ENCODE results near the gene MKNK2. TPM values are rescaled to one million over a fixed set of nuclear protein-coding genes. Genes with fewer than 3 reads are reported as not detected.
A peak's percentile ranks its signal among the peaks of the same experiment; 100 is the strongest.
"Not testable (repeated sequence)": the region's sequence is repeated elsewhere in the genome, so short reads cannot be mapped to it uniquely, and the experiment has no call there.

MKNK2 gene
- total RNA-seq, 1 donor from 2014 or later: 272 TPM

DNA sequence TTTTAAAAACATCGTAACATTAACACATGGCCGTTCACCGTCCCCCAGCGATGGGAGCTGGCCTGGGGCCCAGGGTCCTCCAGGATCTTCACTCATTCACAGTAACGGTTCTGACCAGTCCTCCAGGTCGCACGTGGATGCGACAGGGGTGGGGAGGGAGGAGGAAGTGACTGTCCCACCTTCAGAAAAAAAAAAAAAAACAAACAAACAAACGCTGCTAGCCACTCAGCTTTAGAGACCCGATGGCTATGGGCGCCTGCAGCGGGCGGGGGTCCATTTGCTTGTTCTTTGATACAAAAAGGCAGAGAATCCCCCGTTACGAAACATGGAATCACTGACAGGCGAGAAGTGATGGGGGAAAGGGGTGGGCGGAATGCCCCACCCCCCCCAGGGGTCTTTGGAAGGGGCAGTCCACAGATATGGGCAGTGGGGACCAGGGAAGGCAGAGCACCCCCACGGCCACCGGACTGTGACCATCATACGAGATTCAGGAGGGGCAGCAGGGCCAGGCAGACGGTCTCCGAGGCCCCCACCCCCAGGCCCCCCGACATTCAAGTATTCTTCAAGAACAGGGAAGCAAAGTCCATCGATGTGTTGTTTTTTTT is 13.3 kb downstream of the MKNK2 start:
- intact Hi-C loops (cut with micrococcal nuclease): no loop called here
- peak; percentile 30 for DNase-seq
- no peak for ATAC-seq

DNA sequence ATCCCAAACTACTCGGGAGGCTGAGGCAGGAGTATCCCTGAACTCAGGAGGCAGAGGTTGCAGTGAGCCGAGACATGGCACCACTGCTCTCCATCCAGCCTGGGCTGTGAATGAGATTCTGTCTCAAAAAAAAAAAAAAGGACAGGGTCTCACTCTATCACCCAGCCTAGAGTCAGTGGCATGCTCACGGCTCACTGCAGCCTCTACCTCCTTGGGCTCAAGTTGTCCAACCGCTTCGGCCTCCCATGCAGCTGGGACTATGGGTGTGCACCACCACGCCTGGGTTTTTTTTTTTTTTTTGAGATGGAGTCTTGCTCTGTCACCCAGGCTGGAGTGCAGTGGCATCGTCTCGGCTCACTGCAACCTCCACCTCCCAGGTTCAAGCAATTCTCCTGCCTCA is 14.6 kb downstream of the MKNK2 start:
- ATAC-seq (no peak), DNase-seq (peak; percentile 21)
- intact Hi-C loops (cut with micrococcal nuclease): no loop called here

DNA sequence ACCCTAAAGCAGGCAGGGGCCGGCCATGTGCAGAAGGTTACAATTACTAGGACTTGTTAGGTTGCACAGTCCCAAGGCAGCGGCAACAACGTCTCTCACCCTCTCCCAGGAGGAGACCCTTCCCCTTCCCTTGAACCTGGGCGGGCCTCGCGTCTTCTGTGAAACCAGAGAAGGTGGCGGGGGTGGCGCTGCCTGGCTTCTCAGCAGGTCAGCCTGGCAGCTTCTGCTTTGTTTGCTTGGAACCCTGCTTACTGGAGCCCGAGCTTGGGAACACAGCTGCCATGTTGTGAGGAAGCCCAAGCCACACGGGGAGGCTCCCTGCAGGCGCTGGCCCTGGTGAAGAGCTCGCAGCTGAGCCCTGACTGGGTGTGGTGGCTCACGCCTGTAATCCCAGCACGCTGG is 15.5 kb downstream of the MKNK2 start:
- intact Hi-C loops (cut with micrococcal nuclease): no loop called here
- no peak for ATAC-seq
- DNase-seq: peak; percentile 28

DNA sequence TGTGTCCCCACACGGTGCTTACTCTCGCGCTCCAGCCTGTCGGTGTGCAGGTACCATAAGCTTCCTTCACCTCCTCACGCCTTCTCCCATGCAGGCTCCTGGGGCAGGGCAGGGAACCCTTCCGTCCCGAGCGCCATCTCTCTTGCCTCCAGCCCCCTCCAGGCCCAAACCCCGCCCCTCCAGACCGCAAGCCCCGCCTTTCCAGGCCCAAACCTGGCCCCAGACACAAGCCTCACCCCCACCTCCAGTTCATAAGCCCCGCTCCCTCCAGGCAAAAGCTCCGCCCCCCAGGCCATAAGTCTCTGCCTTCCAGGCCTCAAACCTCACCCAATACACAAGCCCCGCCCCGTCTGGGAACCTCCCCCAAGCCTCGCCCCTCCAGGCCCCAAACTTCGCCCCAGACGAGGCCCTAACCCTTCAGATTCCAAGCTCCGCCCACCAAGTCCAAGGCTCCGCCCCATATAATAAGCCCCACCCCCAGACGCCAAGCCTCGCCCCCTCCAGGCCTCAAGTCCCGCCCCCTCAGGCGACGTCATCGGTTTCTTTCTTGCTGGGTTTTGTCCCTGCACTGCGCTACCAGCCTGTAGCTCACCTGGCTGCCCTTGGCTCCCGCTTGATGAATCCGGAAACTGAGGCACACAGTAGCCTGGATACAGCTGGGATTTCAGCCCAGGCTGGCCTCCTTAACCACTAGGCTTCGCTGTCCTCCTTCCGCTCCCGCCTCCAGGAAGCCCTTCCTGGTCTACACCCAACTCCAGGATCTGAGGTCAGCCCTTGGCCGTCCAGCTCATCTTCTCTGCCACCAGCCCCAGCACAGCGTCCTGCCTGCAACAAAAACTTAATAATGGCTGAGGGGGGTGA is 16.1 kb downstream of the MKNK2 start:
- intact Hi-C loops (cut with micrococcal nuclease): no loop called here
- DNase-seq (peak; percentile 47), ATAC-seq (no peak)

DNA sequence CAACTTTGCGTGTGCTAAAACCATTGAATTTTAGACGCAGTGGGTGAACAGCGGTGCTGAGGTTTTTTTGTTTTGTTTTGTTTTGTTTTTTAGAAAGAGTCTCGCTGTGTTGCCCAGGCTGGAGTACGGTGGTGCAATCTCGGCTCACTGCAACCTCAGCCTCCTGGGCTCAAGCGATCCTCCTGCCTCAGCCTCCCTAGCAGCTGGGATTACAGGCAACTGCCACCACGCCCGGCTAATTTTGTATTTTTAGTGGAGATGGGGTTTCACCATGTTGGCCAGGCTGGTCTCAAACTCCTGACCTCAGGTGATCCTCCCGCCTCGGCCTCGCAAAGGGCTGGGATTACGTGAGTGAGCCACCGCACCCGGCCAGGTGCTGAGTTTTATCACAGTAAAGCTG is 16.8 kb downstream of the MKNK2 start:
- peak; percentile 12 for DNase-seq
- ATAC-seq; intact Hi-C loops (cut with micrococcal nuclease): not testable (repeated sequence)

DNA sequence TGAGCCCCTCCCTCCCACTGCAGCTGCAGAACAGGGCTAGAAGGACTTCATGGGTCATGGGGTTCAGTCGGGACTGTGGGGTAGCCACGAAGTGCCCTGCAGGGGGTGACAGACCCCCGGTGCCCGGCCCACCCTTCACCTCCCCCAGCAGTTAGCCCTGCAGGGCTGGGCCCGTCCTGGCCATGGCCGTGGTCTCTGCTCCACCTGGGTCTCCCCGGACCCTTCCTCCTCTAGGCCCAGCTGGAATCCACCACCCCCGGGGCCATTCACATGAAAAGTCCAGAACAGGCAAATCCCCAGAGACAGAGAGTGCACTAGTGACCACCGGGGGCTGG is 17.3 kb downstream of the MKNK2 start:
- no peak for ATAC-seq
- peak; percentile 23 for DNase-seq
- intact Hi-C loops (cut with micrococcal nuclease): no loop called here

DNA sequence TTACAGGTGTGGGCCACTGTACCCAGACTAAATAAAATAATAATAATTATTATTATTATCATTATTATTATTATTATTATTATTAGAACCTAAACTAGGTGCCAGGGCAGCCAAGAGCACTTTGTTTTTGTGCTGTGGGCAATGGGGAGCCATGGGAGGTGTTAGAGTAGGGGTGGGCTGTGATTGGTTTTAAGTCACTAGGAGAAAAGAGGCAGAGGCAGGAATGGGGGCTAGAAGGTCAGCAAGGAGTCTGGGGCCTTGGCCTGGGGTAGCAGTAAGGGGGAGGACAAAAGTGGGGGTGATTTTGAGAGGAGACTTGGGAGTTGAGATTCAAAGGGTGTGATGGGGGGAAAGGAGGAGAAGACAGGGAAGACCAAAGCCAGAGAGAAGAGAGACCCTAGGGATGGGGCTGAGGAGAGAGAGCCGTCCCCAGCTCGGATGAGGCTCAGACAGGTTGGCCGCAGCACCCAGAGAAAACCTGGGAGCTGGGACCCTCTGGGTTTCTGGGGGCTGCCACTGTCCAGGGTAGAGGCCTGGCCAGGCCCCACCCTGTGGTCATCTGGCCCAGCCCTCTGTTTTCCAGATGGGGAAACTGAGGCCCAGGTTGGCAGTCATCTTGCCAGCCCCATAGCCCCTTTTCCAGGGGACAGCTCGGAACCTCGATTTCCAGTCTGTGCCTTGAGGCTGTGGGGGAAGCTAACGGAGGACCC is 17.8 kb downstream of the MKNK2 start:
- intact Hi-C loops (cut with micrococcal nuclease): no loop called here
- ATAC-seq (no peak), DNase-seq (no peak)

DNA sequence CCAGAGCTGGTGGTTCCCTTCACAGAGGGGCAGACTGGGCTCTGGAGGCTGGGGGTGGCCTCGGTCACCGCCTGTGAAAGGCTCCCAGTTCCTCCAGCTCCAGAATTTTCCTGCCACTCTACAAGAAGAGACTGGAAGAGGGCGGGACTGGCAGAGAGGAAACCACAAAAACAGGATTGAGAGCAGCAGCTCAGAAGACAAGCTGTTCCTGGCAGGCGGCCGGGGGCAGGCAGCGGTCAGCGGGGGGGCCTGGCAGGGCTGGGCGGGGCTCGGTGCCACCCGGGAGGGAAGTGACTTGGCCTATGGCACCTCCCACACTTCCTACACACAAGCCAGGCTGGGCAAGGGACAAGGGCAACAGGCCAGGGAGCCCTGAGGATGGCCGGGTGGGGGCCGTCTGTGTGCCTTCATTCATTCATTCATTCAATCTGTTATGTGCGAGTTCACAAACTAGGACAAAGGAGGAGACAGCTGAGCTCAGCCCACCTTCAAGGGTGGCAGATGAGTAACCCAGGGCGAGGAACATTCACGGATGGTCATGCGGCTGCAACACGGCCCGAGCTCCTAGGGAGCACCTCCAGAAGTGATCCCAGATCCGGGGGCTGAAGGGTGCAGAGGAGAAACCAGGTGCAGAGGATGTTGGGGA is 18.6 kb downstream of the MKNK2 start:
- intact Hi-C loops (cut with micrococcal nuclease): no loop called here
- peak; percentile 95 for ATAC-seq
- DNase-seq: peak; percentile 96

DNA sequence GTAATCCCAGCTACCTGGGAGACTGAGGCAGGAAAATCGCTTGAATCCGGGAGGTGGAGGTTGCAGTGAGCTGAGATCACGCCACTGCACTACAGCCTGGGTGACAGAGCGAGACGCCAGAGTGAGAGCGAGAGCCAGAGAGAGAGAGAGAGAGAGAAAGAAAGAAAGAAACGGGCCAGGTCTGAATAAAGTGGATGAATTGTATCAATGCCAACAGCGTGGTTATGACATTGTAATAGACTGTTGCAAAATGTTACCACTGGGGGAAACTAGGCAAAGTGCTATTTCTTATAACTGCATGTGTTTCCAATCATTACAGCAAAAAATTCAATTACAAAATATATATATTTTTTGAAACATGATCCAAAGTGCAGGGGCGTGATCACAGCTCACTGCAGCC is 23.7 kb downstream of the MKNK2 start:
- ATAC-seq: no peak
- intact Hi-C loops (cut with micrococcal nuclease): no loop called here
- no peak for DNase-seq

DNA sequence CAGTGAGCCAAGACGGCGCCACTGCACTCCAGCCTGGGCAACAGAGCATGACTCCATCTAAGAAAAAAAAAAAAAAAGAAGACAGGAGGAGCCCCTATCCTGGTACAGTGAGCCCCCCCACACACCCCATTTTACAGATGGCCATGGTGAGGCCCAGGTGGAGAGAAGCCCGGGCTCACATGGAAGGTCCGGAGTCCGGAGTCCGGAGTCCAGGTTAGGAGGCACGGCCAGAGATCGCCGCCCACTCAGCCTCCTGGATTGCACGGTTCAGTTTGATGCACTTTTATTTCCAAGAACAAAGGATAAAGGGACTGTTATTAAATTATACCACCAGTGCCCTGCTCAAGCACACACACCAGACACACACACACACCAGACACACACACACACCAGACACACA is 24.3 kb downstream of the MKNK2 start:
- no peak for ATAC-seq
- intact Hi-C loops (cut with micrococcal nuclease): no loop called here
- no peak for DNase-seq

DNA sequence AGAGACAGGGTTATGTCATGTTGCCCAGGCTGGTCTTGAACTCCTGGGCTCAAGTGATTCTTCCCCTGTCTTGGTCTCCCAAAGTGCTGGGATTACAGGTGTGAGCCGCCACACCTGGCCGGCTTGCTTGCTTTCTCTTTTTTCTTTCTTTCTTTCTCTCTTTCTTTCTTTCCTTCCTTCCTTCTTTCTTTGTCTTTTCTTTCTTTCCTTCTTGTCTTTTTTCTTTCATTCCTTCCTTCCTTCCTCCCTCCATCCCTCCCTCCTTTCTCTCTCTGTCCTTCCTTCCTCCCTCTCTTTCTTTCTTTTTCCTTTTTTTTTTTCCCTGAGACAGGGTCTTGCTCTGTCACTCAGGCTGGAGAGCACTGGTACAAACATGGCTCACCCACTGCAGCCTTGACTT is 28.8 kb downstream of the MKNK2 start:
- no peak for ATAC-seq
- intact Hi-C loops (cut with micrococcal nuclease): loop anchor here (5.0 kb wide), 1 partner anchor 45 kb away; no protein-coding TSS in a partner anchor
- DNase-seq: no peak

DNA sequence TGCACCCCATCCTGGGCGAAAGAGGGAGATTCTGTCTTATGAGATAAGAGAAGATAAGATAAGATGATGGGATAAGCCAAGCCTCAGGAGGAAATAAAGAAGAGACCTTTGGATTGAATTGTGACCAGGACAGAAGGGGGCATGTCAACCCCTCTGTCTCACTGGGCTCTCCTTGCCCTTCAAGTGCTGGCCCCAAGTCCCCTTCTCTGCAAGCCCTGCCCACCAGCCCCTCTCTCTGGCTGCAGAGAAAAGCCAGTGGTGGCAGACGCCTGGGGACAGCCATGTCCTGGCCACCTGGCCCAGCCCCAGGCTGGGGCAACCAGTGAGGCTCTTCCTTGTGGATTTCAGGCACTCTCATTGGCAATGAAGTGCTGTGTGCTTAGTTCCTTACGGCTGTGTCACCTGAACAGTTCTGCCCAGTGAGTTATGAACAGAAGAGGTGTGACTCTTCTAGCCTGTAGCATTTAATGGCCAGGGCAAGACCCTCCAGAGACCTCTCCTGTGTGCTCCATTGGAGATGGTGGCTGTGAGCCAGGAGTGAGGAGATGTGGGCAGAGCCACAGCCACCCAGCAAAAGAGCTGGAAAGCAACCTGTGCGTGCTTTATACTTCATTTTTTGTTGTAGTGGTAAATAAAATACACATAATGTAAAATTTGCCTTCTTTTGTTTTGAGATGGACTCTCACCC is 29.4 kb downstream of the MKNK2 start:
- no peak for ATAC-seq
- intact Hi-C loops (cut with micrococcal nuclease): loop anchor here (5.0 kb wide), 1 partner anchor 46 kb away; no protein-coding TSS in a partner anchor

DNA sequence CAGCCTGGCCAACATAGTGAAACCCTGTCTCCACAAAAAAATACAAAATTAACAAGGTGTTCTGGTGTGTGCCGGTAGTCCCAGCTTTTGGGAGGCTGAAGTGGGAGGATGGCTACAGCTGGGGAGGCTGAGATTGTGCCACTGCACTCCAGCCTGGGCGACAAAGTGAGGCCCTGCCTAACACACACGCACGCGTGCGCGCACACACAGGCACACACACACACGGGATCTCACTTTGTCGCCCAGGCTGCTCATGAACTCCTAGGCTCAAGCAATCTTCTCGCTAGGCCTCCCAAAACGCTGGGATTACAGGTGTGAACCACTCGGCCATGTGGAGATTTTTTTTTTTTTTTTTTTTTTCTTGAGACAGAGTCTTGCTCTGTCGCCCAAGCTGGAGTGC is 32.3 kb downstream of the MKNK2 start:
- DNase-seq (no peak), ATAC-seq (no peak)

More for the DNA sequence above, 29.4 kb downstream of the MKNK2 start:
- no peak for DNase-seq

DNA sequence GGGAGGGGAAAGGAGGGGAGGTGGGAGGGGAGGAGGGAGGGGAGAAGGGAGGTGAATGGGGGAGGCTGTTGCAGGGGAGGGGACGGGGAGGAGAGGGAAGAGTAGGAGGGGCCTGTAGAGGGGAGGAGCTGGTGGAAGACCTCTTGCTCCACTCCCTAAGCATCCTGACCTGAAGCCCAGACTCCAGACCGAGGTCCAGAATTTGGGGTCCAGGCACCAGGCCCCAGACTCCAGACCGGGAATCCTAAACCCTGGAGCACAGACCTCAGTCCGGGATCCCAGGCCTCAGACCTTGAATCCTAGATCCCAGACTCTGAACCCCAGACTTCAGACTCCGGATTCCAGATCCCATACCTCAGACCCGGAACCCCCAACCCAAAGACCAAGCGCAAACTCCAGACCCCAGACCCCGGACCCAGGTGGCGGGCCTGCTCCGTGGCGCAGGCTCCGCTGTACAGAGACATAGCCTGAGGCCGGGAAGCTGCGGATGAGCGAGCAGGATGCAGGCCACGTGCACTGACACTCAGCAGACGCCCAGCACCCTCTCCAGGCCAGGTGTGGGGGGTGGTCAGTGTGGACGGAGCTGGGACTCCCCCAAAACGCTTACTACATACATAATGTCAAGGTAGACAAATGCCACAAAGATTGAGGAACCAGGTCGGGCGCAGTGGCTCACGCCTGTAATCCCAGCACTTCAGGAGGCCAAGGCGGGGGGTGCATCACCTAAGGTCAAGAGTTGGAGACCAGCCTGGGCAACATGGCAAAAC is 34.8 kb downstream of the MKNK2 start:
- peak; percentile 86 for ATAC-seq
- intact Hi-C loops (cut with micrococcal nuclease): no loop called here
- peak; percentile 78 for DNase-seq

More for the DNA sequence above, 32.3 kb downstream of the MKNK2 start:
- intact Hi-C loops (cut with micrococcal nuclease): no loop called here

DNA sequence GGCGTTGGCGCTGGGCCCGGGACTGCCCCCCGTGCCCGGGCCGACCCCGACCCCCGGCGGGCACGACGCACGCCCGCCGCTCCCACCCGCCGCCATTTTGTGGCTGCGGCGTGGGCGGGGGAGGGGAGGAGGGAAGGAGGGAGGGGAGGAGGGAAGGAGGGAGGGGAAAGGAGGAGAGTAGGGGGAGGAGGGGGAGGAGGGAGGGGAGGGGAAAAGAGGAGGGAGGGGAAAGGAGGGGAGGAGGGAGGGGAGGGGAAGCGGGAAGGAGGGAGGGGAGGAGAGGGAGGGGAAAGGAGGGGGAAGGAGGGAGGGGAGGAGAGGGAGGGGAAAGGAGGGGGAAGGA is 35.5 kb downstream of the MKNK2 start, which contains the start of gene BTBD2:
TSS of gene BTBD2 (minus strand) at position 107 of the 343 bp plus-strand sequence. CDS start at position 96, 11 bp downstream.
- DNase-seq: peak; percentile 70
- intact Hi-C loops (cut with micrococcal nuclease): no loop called here
- ATAC-seq: peak; percentile 10

DNA sequence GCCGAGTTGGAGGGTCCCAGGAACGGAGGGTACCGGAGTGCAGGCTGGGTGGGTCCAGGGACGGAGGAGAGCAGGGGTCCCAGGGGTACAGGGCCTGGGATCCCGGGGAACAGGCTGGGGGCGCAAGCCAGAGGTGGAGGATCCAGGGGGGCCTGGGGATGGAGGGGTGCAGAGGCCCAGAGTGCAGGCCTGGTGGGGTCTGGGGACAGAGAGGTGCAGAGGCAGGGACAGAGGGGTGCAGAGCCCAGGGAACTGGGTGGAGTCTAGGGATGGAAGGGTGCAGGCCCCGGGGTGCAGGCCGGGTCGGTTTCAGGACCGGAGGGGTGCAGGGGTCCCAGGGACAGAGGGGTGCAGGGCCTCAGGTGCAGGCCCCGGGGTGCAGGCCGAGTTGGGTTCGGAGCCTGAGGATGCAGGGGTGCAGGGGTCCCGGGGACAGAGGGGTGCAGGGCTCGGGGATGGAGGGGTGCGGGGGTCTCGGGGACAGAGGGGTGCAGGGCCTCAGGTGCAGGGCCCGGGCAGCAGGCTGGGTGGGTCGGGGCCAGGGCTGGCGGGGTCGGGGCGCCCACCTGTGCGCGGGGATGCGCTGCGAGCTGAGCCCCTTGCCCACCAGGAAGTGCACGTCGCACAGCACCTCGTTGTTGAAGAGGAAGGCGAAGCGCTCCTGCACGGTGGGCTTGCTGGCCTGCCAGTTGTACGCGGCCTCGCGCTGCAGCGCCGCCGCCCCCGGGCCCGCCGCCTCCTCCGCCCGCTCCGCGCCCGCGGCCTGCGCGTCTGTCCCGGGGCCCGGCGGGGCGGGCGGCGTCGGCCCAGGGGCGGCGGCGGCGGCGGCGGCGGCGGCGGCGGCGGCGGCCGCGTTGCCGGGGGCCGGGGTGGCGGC is 36.1 kb downstream of the MKNK2 start:
- peak; percentile 55 for DNase-seq
- peak; percentile 7 for ATAC-seq
- intact Hi-C loops (cut with micrococcal nuclease): no loop called here

DNA sequence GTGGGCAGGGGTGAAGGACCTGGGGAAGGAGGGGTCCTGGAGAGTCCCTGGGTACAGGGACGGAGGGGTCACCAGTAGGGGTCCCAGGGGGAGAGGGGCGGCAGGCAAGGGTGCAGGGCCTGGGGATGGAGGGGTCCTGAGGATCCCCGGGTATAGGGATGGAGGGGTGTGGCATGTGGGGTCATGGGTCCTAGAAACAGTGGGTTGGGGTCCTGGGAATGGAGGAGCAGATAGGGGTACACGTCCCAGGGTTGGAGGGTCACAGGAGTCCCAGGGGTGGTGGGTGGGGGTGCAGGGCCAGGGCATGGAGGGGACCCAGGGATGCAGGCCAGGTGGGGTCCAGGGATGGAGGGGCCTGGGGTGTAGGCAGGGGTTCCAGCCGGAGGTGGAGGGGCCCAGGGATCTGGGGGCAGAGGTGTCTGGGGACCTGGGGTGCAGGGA is 36.9 kb downstream of the MKNK2 start:
- no peak for DNase-seq
- ATAC-seq: peak; percentile 1

DNA sequence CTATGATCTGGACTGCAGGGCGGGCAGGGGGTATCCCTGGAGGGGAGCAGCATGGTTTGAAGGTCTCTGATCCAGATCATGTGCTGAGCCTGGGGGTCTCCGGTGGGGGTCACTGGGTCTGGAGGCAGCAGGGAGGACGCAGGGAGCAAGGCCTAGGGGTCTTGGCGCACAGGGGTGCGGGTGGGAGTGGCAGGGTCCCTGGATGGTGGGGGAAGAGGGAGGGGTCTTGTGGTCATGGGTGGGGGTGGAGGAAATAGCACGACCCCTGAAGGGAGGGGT is 37.4 kb downstream of the MKNK2 start:
- no peak for DNase-seq
- intact Hi-C loops (cut with micrococcal nuclease): no loop called here
- ATAC-seq: no peak

More for the DNA sequence above, 36.9 kb downstream of the MKNK2 start:
- intact Hi-C loops (cut with micrococcal nuclease): no loop called here

Measured in left ventricle myocardium superior (tissue), 1 donor.